Adrenal gland (tissue), 12 donors: Measurements from ENCODE around the gene MAEL. TPM values are rescaled to one million over a fixed set of nuclear protein-coding genes. Genes with fewer than 3 reads are reported as not detected.

Experiments
- DNase-seq, 7 donors: peaks; one replicate each; pipeline ENCODE4 v3.0.0-alpha.2; 2019 to 2020
- H3K27ac ChIP-seq, 5 donors: fragments of 200-600 bp; sonication (generic) in 4 of 5; 1 replicate in 3 of 5; 2 replicates in 2 of 5; pipeline versions ENCODE4 v1.5.1 to v1.8.0; 2016 to 2020; ENCODE audit warnings: mild to moderate bottlenecking in 1 of 5
- H3K27me3 ChIP-seq: fragments of 200-600 bp; 2 replicates; pipeline ENCODE4 v1.8.0; 2021
- H3K36me3 ChIP-seq, 2 donors: fragments of 200-600 bp; replicated peaks in 1 of 2; 1 replicate in 1 of 2; 2 replicates in 1 of 2; pipeline versions ENCODE4 v1.5.1 to v1.8.0; 2018 to 2022
- H3K4me1 ChIP-seq, 2 donors: fragments of 200-600 bp; replicated peaks in 1 of 2; 1 replicate in 1 of 2; 2 replicates in 1 of 2; pipeline versions ENCODE4 v1.5.1 to v1.8.0; 2018 to 2021
- H3K4me3 ChIP-seq, 4 donors: fragments of 200-600 bp; sonication (generic) in 3 of 4; one replicate each; pipeline ENCODE4 v1.5.1; 2016 to 2018
- H3K9me3 ChIP-seq, 3 donors: fragments of 200-600 bp; sonication (generic) in 1 of 3; replicated peaks in 1 of 3; 1 replicate in 2 of 3; 2 replicates in 1 of 3; pipeline versions ENCODE4 v1.5.1 to v1.8.0; 2016 to 2021
- CTCF ChIP-seq, 6 experiments: fragments of 450-650 bp in 4 of 6; fragments of 200-600 bp in 2 of 6; sonication (generic) in 1 of 6; IDR thresholded peaks; 1 replicate in 5 of 6; 2 replicates in 1 of 6; pipeline versions ENCODE4 v1.5.1 to v1.8.0; 2016 to 2021; ENCODE audit warnings: antibody characterized with exemption in 6 of 6, mild to moderate bottlenecking in 2 of 6, moderate library complexity in 1 of 6
- POLR2A ChIP-seq, 2 donors: fragments of 450-650 bp; IDR thresholded peaks; one replicate each; pipeline ENCODE4 v1.6.1; 2017; ENCODE audit warnings: antibody characterized with exemption in 2 of 2, mild to moderate bottlenecking in 2 of 2, moderate library complexity in 1 of 2
- WGBS, 4 donors: extraction: QIAGEN DNeasy Blood & Tissue Kit in 2 of 4; methylation state at CpG; one replicate each; pipeline versions ENCODE4 v1.1.5 to v1.1.7; 2013 to 2017; 5-methylcytosine and 5-hydroxymethylcytosine counted together
- intact Hi-C, 2 donors: fragments of 100-400 bp; cut with DNase I; formaldehyde crosslinking; loops; one replicate each; pipeline versions ENCODE4 v1.14.1 to v1.15.0; 2022 to 2023
- polyA plus RNA-seq, 3 donors: library from polyadenylated mRNA; stranded (reverse); fragments of 200-250 nt in 2 of 3; fragments of 350-450 nt in 1 of 3; fragmentation: Illumina TruSeq in 1 of 3; extraction: RNeasy Lipid Tissue Mini Kit (QIAGEN cat#74804) in 1 of 3; gene quantifications; one replicate each; pipeline ENCODE4 v1.2.3, GENCODE V29; 2013 to 2014
- total RNA-seq, 9 donors: library from RNA; depleted of rRNA in 4 of 9; stranded (reverse); fragments of >200 nt in 4 of 9; fragments of 120-200 nt in 1 of 9; fragmentation: NEBNext Ultra II Directional in 1 of 9; extraction: Animal tissue kit (Norgen Biotek cat#: 25700) in 1 of 9; gene quantifications; one replicate each; pipeline versions ENCODE4 v1.1.0 to v1.2.4, GENCODE V29; 2013 to 2023
- donor health status: healthy with polysubstance abuse.
- donor health status: Bipolar disorder and iron deficiency.
- donor health status: DM: yes; HTN: yes; CAD: no.
- donor health status: DM: no; HTN: no; CAD: no.
- donor health status: DM: no; HTN: no; CAD: no.
- donor health status: DM: yes; HTN: yes; CAD: no.

MAEL gene
- total and polyA plus RNA-seq, 12 donors, result 0.17 TPM; not detected in 11

- H3K4me3 ChIP-seq, result peak overlapping the region in 1 of 4 donors; percentile 24
- WGBS, 4 donors, result 7 to 14% (median 10%) methylated on average over 21 to 44 of the region's 44 CpGs
- no peak overlapping the region for H3K27ac ChIP-seq
- no peaks in the 10 kb centered on the region for H3K36me3 ChIP-seq
- H3K4me1 ChIP-seq, result no peaks in the 10 kb centered on the region
- intact Hi-C loops, result no loop called here
- H3K9me3 ChIP-seq, result no peaks in the 10 kb centered on the region
- TF ChIP-seq CTCF (IDR thresholded peaks at IDR 0.05) (no peak), POLR2A (IDR thresholded peaks at IDR 0.05) (no peak)
- H3K27me3 ChIP-seq, result peaks cover 24% of the 10 kb centered on the region
- DNase-seq, result peak in 6 of 7 donors; percentile 10 to 54 (median 22)
Observed at GRCh38 chr1:166947398-166948043, 41.6 kb upstream of the MAEL start.

- H3K9me3 ChIP-seq, result no peaks in the 10 kb centered on the region
Observed at GRCh38 chr1:166948856-166949350, 40.2 kb upstream of the MAEL start.

GRCh38 chr1:166950156-166950555, 38.9 kb upstream of the MAEL start:
- no peaks in the 10 kb centered on the region for H3K9me3 ChIP-seq
- intact Hi-C loops, result no loop called here
- H3K36me3 ChIP-seq, result no peaks in the 10 kb centered on the region
- WGBS, 4 donors, result 51 to 72% (median 63%) methylated on average over 2 of the region's 2 CpGs
- H3K4me1 ChIP-seq, result no peaks in the 10 kb centered on the region
- no peak for DNase-seq
- no peak for TF ChIP-seq CTCF (IDR thresholded peaks at IDR 0.05)
- no peak for TF ChIP-seq POLR2A (IDR thresholded peaks at IDR 0.05)
- peaks cover 22% of the 10 kb centered on the region for H3K27me3 ChIP-seq
- H3K27ac ChIP-seq, result no peak overlapping the region
- no peak overlapping the region for H3K4me3 ChIP-seq

More at GRCh38 chr1:166948856-166949350, 40.2 kb upstream of the MAEL start:
- intact Hi-C loops, result no loop called here
- Histone ChIP-seq H3K27me3 (peaks cover 22% of the 10 kb centered on the region), H3K4me3 (no peak overlapping the region), H3K4me1 (no peaks in the 10 kb centered on the region), H3K36me3 (no peaks in the 10 kb centered on the region), H3K27ac (no peak overlapping the region)
- 60 to 84% (median 74%) methylated on average over 2 of the region's 2 CpGs for WGBS, 4 donors
- no peak for TF ChIP-seq CTCF (IDR thresholded peaks at IDR 0.05)
- TF ChIP-seq POLR2A (IDR thresholded peaks at IDR 0.05), result no peak
- no peak for DNase-seq

GRCh38 chr1:166951050-166951449, 38.0 kb upstream of the MAEL start:
- H3K4me3 ChIP-seq, result no peak overlapping the region
- no peak for DNase-seq
- TF ChIP-seq POLR2A (IDR thresholded peaks at IDR 0.05), result no peak
- TF ChIP-seq CTCF (IDR thresholded peaks at IDR 0.05), result no peak
- H3K4me1 ChIP-seq, result no peaks in the 10 kb centered on the region
- no peak overlapping the region for H3K27ac ChIP-seq
- no peaks in the 10 kb centered on the region for H3K9me3 ChIP-seq
- no peaks in the 10 kb centered on the region for H3K36me3 ChIP-seq
- 77 to 90% (median 81%) methylated on average over 2 of the region's 2 CpGs for WGBS, 4 donors
- intact Hi-C loops, result no loop called here
- H3K27me3 ChIP-seq, result peaks cover 19% of the 10 kb centered on the region
